ELF-1 (cell line): ENCODE measurements around the gene COL4A2.

ENCODE experiments used
- DNase-seq: peaks from one replicate; pipeline ENCODE4 v3.0.0-alpha.2; 2016; ENCODE audit warnings: low read depth, low spot score

The COL4A2 gene

DNA sequence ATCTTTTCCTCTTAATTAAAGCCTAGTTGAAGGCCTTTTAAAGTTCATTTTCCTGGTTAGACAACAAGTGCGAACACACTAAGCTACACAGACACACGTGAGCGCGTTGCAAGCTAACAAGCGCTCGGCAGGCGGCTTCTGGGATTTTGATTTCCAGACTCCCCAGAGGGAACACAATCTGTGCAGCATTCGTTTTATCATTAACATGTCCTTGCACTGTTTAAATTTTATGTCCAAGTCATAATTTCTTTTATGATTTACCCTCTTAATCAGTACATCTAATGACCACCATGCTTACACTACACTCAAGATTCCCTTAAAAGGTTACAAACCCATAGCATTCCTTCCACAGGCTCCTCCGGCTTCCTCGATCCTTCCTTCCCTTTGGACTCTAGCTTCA lies 16.9 kb upstream of the COL4A2 start:
- no peak for DNase-seq

GRCh38 chr13:110290826-110291225 lies 16.3 kb upstream of the COL4A2 start:
- no peak for DNase-seq

GRCh38 chr13:110291286-110291685 lies 15.8 kb upstream of the COL4A2 start:
- DNase-seq: no peak

- DNase-seq: no peak
Observed at GRCh38 chr13:110293037-110293436, 14.0 kb upstream of the COL4A2 start.

DNA sequence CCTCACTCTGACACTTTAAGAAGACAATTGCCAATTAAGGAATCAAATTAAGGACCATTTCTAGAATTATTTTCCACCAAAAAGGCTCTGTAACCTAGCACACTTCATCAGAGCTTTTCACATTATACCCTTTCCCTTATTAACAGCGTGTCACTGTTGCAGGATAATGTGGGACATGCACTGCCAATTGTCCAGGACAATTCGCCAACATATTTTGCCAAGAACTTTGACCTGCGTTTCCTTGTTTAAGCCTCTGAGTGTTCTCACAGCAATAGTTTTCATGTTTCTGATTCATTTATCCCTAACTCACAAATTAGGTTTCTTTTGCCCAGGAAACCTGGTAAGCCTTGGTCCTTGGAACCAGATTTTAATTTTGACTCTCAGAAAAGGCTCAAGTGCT lies 13.4 kb upstream of the COL4A2 start:
- DNase-seq: no peak

GRCh38 chr13:110294146-110294545 lies 12.9 kb upstream of the COL4A2 start:
- no peak for DNase-seq

DNA sequence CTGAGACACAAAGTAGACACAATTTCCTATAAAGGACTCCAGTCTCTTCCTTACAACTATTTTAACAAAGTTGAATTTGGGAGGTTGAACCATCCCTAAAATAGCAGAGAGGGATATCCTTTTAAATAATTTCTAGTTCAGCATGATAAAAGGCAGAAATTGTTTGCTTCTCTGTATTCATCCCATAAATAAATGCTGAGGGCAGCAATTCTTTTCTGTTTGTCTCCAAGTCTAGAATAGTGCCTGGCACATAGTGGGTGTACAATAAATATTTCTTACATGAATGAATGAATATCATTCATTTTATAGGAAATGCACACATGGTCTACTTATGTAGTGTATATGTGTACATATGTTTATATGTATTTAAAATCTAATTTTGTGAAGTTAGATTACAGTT lies 12.5 kb upstream of the COL4A2 start:
- DNase-seq: no peak

DNA sequence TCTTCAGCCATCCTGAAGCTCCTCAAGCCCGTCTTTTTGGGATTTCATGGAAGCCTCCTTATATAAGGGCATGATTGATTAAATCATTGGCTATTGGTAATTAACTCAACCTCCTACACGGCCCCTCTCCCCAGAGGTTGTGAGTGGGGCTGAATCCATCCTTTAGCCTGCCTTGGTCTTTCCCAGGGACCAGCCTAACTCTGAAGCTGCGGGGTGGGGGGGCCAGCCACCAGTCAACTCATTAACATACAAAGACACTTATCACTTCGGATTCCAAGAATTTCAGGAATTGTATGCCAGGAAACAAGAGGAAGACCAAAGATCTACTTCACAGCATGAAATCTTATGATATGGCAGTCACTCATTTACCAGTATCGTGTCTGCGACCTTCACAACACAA lies 10.1 kb upstream of the COL4A2 start:
- no peak for DNase-seq

DNA sequence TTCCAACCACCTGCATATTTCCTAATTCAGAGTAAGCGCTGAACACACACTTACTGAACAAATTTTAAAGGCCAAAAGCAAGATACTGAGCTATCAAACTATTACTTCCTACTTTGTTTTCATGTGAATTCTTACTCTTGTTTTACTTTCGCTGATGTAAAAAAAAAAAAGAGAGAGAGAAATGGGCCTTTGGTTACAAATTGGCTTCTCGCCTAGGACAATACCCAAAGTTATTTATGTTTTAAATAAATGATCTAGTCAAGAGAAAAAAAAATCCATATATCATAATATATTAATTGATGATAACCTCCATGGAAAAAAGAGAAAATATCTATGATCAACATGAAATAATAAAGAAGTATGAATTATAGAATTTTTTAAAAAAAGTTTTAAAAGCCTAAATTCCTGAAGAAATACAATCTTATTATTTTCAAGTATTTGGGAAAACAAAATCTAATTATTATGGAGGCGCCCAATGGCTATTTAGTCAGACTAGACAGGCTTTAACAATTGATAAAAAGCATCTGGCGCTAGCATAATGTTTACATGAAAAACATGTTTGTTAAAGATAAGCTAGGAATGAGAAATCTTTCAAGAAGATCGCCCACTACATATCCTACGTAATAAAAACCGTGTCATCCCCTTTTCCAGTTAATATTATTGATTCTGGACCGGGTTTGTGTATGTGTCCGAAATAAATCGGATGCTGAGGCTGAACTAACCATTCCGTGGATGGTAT lies 9.1 kb upstream of the COL4A2 start:
- DNase-seq: no peak

GRCh38 chr13:110298505-110299282 lies 8.4 kb upstream of the COL4A2 start:
- peak; percentile 63 for DNase-seq

DNA sequence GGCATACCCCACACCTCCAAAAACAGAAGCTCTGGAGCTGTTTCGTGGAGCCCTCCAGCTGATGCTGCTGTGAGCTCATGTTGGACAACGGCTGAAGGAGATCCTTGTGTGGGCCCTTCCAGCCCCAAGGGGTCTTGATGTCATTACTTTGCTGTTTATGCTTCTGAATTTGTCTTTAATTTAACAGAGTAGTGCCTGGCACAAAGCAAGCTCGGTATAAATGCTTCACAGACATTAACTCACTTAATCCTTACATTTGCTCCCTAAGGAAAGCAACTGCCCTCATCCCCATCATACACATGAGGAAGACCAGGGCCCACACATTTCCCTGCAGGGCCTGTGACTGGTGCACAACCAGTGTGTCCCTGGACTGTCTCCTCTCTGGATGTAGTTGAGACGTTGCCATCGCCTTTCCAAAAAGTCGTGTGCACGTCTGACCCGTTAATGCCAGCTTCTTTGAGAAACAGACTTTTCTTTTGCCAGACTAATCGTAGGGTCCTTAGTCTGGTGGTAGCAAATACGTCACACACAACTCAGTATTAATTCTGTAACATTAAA lies 7.7 kb upstream of the COL4A2 start:
- no peak for DNase-seq

DNA sequence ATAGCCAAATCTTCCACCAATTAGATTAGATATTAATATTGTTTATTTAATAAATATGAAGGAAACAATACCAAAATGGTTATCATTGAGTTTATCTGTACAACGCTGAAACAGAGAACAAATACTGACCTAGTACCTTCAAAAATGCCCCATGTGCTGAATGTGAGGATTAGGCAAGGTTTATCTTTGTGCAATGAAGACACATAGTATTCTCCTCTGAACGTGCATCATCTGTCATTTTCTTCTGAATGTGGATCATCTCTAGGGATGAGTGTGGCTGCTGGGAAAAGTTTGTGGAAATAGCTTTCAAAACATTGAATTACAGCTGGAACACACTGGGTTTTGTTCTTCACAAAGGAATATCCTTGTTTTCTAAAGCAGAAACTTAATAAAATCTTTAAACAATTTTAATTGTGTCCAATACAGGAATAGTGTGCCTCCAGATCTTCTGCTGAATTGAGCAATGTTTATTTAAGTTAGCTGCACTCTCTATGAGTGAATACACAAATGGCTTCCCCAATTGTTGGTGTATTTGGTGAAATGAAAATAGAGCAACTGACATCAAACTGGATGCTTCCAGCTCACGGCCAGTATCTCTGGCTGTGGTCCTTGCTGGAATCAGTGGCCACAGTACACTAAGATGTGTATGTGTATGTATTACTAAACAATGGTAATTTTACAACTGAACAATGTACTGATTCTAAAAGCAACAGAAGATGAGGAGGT lies 6.8 kb upstream of the COL4A2 start:
- no peak for DNase-seq

DNA sequence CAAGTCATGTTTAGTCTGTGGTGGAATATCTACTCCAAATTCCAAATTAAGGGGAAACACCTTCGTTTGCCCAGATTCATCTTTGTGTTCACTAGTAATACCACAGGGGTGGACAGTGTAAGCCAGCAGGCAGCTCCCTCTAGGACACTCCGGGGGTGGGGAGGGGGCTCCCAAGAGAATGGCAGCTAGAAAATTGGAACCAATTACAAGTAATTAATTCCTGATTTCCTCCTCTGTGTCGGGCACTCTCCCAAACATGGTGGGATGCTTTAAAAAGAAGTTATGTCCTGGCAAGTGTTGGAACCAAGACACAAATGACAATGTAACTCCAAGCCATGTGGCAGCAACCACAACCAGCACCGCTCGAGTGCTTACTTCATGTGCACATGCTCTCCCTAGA lies 6.0 kb upstream of the COL4A2 start:
- DNase-seq: no peak

DNA sequence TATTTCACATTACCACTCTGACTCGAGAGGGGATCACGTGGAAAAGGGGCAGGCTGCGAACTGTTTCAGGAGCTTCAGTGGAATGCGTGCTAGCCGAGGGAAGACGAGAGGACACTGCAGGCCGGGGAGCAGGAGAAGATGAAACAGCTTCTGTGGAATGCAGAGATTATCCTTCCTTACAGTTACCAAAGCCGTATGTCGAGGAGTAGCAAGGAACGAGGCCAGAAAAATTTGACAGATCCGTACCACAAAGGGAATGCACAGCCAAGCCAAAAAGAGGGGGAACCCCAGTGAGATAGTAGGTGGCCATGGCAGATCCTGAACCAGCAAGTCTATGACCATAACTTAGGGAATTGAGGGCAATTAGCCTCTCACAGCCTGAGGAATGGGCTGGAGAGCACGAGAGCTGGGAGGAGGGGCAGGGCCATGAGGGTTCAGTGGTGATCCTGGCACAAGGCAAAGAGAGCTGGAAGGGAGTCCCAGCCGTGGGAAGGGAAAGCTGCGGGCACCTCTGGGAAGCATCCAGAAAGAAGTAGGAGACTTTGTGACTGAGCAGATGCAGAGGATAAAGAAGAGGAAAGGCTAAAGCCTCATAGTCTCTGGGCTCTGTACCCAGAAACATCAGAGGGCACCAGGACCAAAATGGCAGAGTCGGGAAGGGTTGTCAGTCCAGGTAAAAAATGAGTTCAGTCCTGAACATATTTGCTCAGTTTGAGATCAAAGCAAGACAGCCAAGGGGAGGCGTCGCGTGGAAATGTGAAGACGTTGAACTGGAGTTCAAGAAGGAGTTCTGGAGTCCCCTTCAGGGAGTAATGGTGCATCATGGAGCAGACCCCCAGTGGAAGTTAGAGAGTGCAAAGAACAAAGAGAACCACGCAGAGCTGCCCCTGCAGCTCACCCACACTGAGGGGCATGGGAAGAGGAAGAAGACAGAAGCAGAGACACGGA lies 5.2 kb upstream of the COL4A2 start:
- DNase-seq: peak; percentile 63

- DNase-seq: no peak
Observed at GRCh38 chr13:110302997-110303396, 4.1 kb upstream of the COL4A2 start.

GRCh38 chr13:110303644-110304043 lies 3.4 kb upstream of the COL4A2 start:
- DNase-seq: no peak

- no peak for DNase-seq
Observed at GRCh38 chr13:110304256-110304655, 2.8 kb upstream of the COL4A2 start.

- DNase-seq: no peak
Observed at GRCh38 chr13:110305001-110305400, 2.1 kb upstream of the COL4A2 start.

DNA sequence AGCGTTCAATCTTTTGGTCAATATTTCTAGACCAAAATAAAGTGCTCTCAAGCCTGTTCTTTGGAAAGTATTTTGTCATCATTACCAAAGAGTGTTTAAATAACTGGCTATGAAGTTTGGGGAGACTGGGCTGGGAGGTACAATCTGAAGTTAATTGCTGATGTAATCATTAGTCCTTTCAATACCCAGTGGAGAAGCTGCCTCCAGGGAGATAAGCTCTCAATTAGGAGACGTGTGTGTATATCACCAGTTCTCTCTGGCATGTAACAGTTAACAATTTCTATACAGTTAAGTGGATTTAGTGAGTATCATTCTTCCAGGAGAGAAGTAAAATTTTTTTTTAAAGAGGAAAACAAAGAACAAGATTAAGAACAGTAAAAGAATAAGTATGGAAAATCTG lies 1.5 kb upstream of the COL4A2 start:
- no peak for DNase-seq

DNA sequence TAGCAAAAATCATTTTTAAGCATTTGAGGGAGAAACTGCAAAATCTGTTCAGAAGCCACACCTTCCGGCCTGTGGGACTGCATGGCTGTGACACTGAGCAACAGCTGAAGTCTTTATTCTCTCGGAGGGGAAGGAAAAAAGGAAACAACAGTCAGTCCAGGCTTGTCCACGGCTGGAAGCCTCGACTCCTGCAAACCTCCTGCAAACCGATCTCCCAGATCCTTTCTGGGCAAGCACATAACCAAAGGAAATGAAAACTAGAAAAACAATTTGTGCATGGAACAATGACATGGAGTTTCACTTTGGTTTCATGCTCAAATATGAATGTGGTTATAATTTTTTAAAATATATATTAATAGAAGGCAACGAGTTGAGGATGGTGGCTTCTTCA lies 1.1 kb upstream of the COL4A2 start:
- no peak for DNase-seq

DNA sequence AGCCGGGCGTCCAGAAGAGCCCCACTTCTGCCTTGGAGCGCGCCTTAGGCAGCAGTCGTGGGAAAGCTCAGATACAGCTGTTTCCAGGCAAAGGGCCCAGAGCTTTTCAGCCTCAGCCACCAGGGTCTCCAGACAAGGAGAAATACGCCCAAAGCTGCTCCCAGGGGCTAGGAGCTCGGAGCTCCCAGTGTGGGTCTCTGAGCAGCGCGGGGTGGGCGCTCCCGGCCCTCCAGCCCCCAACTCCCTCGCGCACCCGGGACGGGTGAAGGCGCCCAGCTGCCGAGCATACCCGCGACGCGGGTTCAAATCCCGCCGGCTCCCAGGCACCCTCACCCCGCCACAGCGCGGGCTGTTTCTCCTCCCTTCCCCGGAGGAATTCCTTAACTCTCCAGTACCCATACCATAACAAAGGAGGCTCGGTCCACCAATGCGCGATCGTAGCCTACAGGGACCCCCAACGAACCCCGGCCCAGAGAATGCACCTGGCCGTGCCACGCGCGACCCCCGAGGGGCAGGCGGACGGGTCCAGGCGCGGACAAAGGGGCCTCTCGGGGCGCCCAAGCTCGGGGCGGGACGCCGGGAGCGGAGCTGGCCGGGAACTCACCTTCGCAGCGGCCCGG lies 634 bp upstream of the COL4A2 start:
- peak; percentile 76 for DNase-seq
